Measurements from ENCODE around the gene TBC1D5. TPM values are rescaled to one million over a fixed set of nuclear protein-coding genes. Genes with fewer than 3 reads are reported as not detected.
"Not testable (repeated sequence)": the region's sequence is repeated elsewhere in the genome, so short reads cannot be mapped to it uniquely, and the experiment has no call there.

TBC1D5 gene
- polyA plus RNA-seq, 3 donors, result 8.9 to 25.6 (median 18.1) TPM

GRCh38 chr3:17411157-17411877 lies 331.1 kb downstream of the TBC1D5 start:
- 91 to 97% (median 96%) methylated on average over 3 of the region's 3 CpGs for WGBS, 3 donors

GRCh38 chr3:17407576-17407975 lies 334.9 kb downstream of the TBC1D5 start:
- H3K27ac ChIP-seq (ENCODE audit: low read depth, low read length), result no peak overlapping the region
- WGBS, 3 donors, result 89 to 95% (median 90%) methylated on average over 2 of the region's 2 CpGs

More at GRCh38 chr3:17411157-17411877, 331.1 kb downstream of the TBC1D5 start:
- no peak overlapping the region for H3K27ac ChIP-seq (ENCODE audit: low read depth, low read length)

DNA sequence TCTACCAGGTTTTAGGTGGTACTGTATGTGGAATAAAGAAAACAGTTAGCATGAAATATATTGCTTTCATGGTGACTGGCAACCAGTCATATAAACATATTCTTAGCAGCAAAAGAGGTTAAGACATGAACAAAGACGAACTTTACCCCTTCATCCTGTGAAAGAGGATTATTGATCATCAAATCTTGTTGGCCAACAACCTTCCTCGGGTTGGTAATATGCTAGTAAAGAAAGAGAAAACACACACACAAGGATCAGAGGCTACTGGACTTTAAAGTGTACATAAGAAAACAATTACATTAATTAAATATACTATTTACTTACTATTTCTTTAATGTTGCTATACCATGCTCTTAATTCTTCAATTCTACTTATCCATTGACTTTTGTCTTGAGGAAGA lies 337.9 kb downstream of the TBC1D5 start:
- WGBS, 3 donors, result 80 to 93% (median 90%) methylated on average over 2 of the region's 2 CpGs
- no peak overlapping the region for H3K27ac ChIP-seq (ENCODE audit: low read depth, low read length)

DNA sequence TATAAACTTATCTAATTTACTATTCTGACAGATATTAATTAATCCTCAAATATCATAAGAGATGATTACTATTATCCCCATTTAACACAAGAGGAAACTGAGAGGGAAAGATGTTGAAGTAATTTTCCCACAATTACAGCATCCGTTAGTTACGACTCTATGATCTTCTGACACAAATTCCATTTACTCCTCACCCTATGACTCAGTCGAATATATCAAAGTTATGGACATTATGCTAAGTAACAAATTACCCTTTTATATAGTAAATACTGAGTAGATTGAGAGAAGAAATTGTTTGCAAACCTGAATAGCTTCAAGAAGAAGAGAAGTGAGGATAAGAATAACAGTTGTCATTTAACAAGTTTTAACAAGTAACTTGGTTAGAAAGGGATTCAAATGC lies 340.0 kb downstream of the TBC1D5 start:
- no peak overlapping the region for H3K27ac ChIP-seq (ENCODE audit: low read depth, low read length)
- WGBS, 3 donors, result 86 to 94% (median 91%) methylated on average over 3 of the region's 3 CpGs

DNA sequence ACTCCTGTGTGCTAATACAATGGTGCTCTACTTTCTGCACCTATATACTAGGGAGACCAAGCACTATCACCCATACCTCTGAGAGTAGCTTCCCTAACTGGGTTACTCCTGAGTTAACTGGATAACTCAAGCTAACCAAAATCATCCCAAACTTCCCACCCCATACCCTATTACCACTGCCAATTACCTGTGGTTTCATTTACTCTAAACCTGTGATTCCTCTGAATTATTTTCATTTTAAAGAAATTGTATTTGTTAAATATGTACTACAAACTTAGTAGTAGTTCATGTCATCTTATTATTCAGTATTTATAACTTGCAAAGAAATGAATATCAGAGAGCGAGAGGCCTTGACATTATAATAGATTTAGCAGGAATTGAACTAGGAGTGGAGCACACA lies 340.5 kb downstream of the TBC1D5 start:
- H3K27ac ChIP-seq (ENCODE audit: low read depth, low read length), result no peak overlapping the region
- 46 to 99% (median 98%) methylated on average over 1 of the region's 1 CpG for WGBS, 3 donors

- no peak overlapping the region for H3K27ac ChIP-seq (ENCODE audit: low read depth, low read length)
- WGBS, 3 donors, result 93 to 100% (median 93%) methylated on average over 1 of the region's 1 CpG
These were observed 342.8 kb downstream of the TBC1D5 start for GRCh38 chr3:17399586-17399985.

DNA sequence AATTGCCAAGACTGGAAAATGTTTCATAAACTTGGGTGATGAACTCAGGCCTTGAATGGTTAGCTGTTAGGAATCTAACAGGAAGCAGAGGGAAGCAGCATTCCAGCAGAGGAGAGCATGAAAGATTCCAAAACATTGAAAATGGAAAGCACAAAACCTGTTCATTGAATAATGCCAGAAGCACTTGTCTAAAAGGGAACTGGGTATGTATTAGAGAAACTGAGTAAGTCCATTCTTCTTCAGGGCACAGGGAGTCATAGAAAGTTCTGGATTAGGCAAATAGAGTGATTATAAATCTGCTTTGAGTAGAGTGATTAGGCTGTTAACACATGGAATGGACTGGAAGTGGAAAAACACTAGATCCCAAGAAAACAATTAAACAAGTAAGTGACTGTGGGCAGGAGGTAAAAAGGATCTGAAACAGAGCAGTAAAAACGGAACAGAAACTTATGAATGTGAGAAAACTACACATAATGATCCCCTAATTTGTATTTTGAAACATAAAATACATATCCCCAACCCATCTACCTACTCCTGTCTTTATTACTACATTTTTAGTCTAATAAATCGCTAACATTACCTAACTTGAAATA lies 343.4 kb downstream of the TBC1D5 start:
- whole genome bisulfite sequencing, 3 donors, result 88 to 97% (median 91%) methylated on average over 2 of the region's 2 CpGs
- no peak overlapping the region for H3K27ac ChIP-seq (ENCODE audit: low read depth, low read length)

DNA sequence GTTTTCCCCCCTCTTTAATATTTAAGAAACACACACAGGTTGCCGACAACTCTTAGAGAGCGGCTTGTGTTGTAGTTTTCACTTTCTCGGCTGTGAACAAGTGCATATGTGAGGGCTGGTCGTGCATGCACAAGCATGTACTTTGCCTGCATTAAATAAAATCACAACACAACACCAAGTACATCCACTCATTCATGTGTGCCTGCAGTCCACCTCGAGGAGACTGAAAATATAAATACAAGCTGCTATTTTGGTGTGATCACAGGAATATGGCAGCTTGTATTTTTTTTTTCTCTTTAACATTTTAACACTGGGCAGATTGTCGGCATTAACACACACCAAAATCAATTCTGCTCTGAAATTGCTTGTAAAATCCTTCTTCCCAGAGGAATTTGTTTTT lies 346.4 kb downstream of the TBC1D5 start:
- WGBS, 3 donors, result 81 to 89% (median 84%) methylated on average over 6 of the region's 6 CpGs
- H3K27ac ChIP-seq (ENCODE audit: low read depth, low read length), result no peak overlapping the region

DNA sequence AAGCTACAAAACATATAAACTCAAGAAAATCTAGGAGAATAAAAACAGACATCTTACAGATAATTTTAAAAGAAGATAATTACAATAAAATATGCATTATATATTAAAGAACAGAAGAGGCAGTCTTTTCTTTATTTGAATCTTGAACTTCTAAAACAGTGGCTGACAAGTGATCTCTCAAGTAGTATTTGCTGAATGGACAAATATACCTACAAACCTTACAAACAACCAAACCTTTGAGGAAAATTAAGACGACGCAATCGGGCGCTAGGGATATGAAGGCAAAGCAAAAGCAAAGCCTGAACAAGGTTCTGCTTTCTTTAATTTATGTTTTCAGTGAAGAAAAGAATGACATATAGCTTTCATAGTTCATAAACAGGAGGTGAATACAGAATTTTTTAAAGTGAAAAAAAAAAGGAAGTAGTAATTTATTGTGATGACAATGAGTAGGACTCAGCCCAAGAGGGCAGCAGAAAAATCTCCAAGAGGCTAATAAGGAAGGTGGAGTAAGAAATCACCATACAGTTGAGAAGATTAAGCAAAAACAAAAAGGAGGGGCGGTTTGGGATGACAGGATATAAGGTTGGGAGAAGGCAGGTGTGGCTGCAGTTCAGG lies 347.8 kb downstream of the TBC1D5 start:
- 58 to 97% (median 79%) methylated on average over 5 of the region's 5 CpGs for WGBS, 3 donors
- no peak overlapping the region for H3K27ac ChIP-seq (ENCODE audit: low read depth, low read length)

- WGBS, 3 donors, result 96 to 97% (median 96%) methylated on average over 5 of the region's 5 CpGs
- H3K27ac ChIP-seq (ENCODE audit: low read depth, low read length), result not testable (repeated sequence)
These were observed 349.9 kb downstream of the TBC1D5 start for GRCh38 chr3:17392516-17392915.

DNA sequence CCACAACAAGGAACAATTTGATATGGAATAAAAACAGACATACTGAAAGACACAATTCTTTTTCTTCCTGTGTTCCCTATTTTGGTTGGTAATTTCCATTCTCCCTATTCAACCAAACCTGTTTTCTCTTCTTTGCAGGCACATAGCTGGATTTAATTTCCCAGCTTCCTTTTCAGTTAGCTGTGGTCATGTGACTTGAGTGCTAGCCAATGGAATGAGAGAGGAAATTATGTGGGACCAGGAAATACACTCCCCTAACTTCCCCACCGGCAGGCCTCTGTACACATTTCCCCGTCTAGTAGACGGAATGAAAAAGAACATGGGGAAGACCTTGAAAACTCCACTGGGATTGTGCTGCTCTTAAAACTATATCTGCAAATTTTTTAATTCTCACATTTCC lies 351.6 kb downstream of the TBC1D5 start:
- H3K27ac ChIP-seq (ENCODE audit: low read depth, low read length), result no peak overlapping the region
- WGBS, 3 donors, result 92 to 94% (median 94%) methylated on average over 3 of the region's 3 CpGs

DNA sequence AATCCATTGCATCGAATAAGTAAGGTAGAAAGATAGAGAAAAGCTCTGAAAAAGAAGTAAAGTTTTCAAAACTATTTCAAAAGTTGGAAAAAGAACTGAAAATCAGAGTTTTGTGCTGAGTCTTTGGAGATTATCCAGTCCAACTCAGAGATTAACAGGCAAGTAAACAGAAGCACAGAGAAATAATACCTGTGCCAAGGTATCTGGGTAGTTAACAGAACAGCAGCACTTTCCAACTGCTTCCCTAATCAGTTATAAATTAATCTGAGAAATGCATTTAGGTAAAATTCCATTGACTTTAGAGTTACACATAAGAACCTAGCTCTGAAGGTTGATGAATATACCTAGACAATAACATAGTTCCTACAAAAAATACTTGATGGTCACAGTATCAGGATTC lies 355.3 kb downstream of the TBC1D5 start:
- H3K27ac ChIP-seq (ENCODE audit: low read depth, low read length), result no peak overlapping the region
- 82 to 97% (median 96%) methylated on average over 1 of the region's 1 CpG for WGBS, 3 donors

DNA sequence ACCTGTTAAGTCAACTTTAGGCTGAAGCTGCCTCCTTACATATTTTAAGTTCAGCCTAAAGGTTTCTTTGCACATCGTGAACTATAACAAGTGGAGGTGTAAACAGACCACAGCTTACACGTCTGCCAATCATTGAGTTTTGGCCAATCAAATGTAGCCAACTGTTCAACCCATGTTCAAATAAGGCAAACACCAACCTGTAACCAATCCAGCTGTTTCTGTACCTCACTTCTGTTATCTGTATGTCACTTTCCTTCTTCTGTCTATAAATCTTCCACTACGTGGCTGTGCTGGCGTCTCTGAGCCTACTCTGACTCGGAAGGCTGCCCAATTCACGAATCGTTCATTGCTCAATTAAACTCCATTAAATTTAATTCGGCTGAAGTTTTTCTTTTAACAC lies 356.0 kb downstream of the TBC1D5 start:
- no peak overlapping the region for H3K27ac ChIP-seq (ENCODE audit: low read depth, low read length)
- 71 to 96% (median 93%) methylated on average over 8 of the region's 8 CpGs for WGBS, 3 donors

- 77 to 81% (median 79%) methylated on average over 3 of the region's 3 CpGs for WGBS, 3 donors
- no peak overlapping the region for H3K27ac ChIP-seq (ENCODE audit: low read depth, low read length)
These were observed 357.7 kb downstream of the TBC1D5 start for GRCh38 chr3:17384567-17385296.

GRCh38 chr3:17373304-17373703 lies 369.1 kb downstream of the TBC1D5 start:
- 98% methylated on average over 1 of the region's 1 CpG for WGBS, 3 donors
- no peak overlapping the region for H3K27ac ChIP-seq (ENCODE audit: low read depth, low read length)

DNA sequence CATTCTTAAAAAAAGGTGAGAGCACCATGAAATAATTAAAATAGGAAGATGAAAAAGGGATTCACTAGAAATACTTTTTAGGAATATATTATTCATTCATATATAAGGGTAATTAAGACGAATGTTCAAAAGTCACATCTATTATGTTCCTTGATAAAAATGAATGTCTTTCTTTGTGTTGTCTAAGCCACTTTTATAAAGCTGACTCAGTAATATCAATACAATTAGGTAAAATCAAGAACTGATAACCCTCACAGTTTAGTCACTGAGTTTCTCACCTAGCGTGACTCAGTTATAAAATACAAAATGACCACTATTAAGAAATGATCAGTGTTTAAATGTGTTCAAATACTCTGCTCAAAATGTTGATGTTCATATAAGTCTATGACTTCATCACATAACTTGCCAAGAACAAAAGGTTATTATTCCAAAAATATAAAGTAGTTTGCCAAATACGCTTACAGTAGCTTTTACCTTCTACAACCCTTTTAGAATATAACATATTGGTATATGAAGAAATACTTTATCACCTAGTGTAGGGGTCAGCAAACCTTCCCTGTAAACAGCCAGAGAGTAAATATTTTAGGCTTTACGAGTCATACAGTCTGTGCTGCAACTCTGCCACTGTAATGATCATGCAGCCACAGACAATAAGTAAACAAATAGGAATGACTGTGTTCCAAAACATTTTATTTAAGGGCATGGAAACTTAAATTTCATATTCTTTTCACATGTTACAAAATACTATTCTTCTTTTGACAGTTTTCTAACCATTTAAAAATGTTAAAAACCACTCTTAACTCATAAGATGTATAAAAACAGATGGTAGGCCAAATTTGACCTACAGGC lies 369.8 kb downstream of the TBC1D5 start:
- no peak overlapping the region for H3K27ac ChIP-seq (ENCODE audit: low read depth, low read length)
- whole genome bisulfite sequencing, 3 donors, result 89 to 91% (median 91%) methylated on average over 4 of the region's 4 CpGs

DNA sequence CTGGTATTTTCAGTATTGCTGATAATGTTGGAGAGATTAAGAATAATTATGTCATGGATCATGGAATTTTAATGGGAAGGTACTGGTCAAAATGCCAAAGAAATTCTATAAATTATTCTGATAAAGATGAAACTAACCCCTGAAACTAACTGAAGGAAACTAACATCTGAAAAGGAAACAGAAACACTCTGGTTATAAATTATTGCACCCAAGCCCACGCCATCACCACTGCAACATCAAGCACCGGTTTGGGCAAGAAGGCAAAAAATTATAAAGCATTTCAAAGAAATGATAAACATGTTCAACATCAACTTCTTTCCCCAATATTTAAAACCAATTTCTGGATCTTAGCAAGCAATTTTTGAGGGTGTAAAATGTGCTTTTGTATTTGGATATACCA lies 372.5 kb downstream of the TBC1D5 start:
- 76 to 92% (median 77%) methylated on average over 2 of the region's 2 CpGs for WGBS, 3 donors
- no peak overlapping the region for H3K27ac ChIP-seq (ENCODE audit: low read depth, low read length)

GRCh38 chr3:17367171-17367570 lies 375.3 kb downstream of the TBC1D5 start:
- no peak overlapping the region for H3K27ac ChIP-seq (ENCODE audit: low read depth, low read length)
- WGBS, 3 donors, result 97 to 100% (median 98%) methylated on average over 1 of the region's 1 CpG

Measured in adipose tissue (tissue), 3 donors.